Measurements from ENCODE around the gene PARN. TPM values are rescaled to one million over a fixed set of nuclear protein-coding genes. Genes with fewer than 3 reads are reported as not detected.

The PARN gene
- total RNA-seq, 1 donor from 2014 or later, result 26.5 TPM

- no peak for TF ChIP-seq CTCF (conservative IDR thresholded peaks at IDR 0.05)
- no peaks in the 10 kb centered on the region for H3K9me3 Mint-ChIP-seq
- H3K4me3 Mint-ChIP-seq, result no peak overlapping the region
- H3K36me3 Mint-ChIP-seq (ENCODE audit: low read depth), result no peaks in the 10 kb centered on the region
- H3K4me1 Mint-ChIP-seq, result no peaks in the 10 kb centered on the region
- H3K27ac Mint-ChIP-seq (ENCODE audit: unreplicated experiment), result no peak overlapping the region
- DNase-seq (ENCODE audit: low read depth, low spot score), result no peak
- no peaks in the 10 kb centered on the region for H3K27me3 Mint-ChIP-seq (ENCODE audit: low read depth)
Measured at GRCh38 chr16:14450846-14451245, 179.2 kb downstream of the PARN start.

GRCh38 chr16:14449790-14450480 is 180.1 kb downstream of the PARN start:
- no peak for DNase-seq (ENCODE audit: low read depth, low spot score)
- TF ChIP-seq CTCF (conservative IDR thresholded peaks at IDR 0.05), result no peak
- Mint-ChIP-seq H3K27me3 (ENCODE audit: low read depth) (no peaks in the 10 kb centered on the region), H3K27ac (ENCODE audit: unreplicated experiment) (no peak overlapping the region), H3K4me1 (no peaks in the 10 kb centered on the region), H3K9me3 (no peaks in the 10 kb centered on the region), H3K4me3 (no peak overlapping the region), H3K36me3 (ENCODE audit: low read depth) (no peaks in the 10 kb centered on the region)

- H3K36me3 Mint-ChIP-seq (ENCODE audit: low read depth), result no peaks in the 10 kb centered on the region
- no peak overlapping the region for H3K4me3 Mint-ChIP-seq
- TF ChIP-seq CTCF (conservative IDR thresholded peaks at IDR 0.05), result no peak
- no peaks in the 10 kb centered on the region for H3K4me1 Mint-ChIP-seq
- no peak overlapping the region for H3K27ac Mint-ChIP-seq (ENCODE audit: unreplicated experiment)
- no peaks in the 10 kb centered on the region for H3K27me3 Mint-ChIP-seq (ENCODE audit: low read depth)
- no peaks in the 10 kb centered on the region for H3K9me3 Mint-ChIP-seq
- no peak for DNase-seq (ENCODE audit: low read depth, low spot score)
Measured at GRCh38 chr16:14449334-14449733, 180.7 kb downstream of the PARN start.

- H3K4me1 Mint-ChIP-seq, result no peaks in the 10 kb centered on the region
- H3K4me3 Mint-ChIP-seq, result no peak overlapping the region
- no peaks in the 10 kb centered on the region for H3K9me3 Mint-ChIP-seq
- no peak for TF ChIP-seq CTCF (conservative IDR thresholded peaks at IDR 0.05)
- no peak for DNase-seq (ENCODE audit: low read depth, low spot score)
- no peak overlapping the region for H3K27ac Mint-ChIP-seq (ENCODE audit: unreplicated experiment)
- no peaks in the 10 kb centered on the region for H3K27me3 Mint-ChIP-seq (ENCODE audit: low read depth)
- no peaks in the 10 kb centered on the region for H3K36me3 Mint-ChIP-seq (ENCODE audit: low read depth)
Measured at GRCh38 chr16:14448879-14449278, 181.2 kb downstream of the PARN start.

- H3K27me3 Mint-ChIP-seq (ENCODE audit: low read depth), result no peaks in the 10 kb centered on the region
- no peak overlapping the region for H3K4me3 Mint-ChIP-seq
- TF ChIP-seq CTCF (conservative IDR thresholded peaks at IDR 0.05), result no peak
- no peaks in the 10 kb centered on the region for H3K4me1 Mint-ChIP-seq
- no peak for DNase-seq (ENCODE audit: low read depth, low spot score)
- H3K36me3 Mint-ChIP-seq (ENCODE audit: low read depth), result no peaks in the 10 kb centered on the region
- no peaks in the 10 kb centered on the region for H3K9me3 Mint-ChIP-seq
- H3K27ac Mint-ChIP-seq (ENCODE audit: unreplicated experiment), result no peak overlapping the region
Measured at GRCh38 chr16:14447783-14448182, 182.3 kb downstream of the PARN start.

Data from neural crest cell (in vitro differentiated cells).